ENCODE data around the gene CSNK2A1. TPM values are rescaled to one million over a fixed set of nuclear protein-coding genes. Genes with fewer than 3 reads are reported as not detected.

CSNK2A1 gene
- total RNA-seq, 1 donor from 2014 or later: 121 TPM

DNA sequence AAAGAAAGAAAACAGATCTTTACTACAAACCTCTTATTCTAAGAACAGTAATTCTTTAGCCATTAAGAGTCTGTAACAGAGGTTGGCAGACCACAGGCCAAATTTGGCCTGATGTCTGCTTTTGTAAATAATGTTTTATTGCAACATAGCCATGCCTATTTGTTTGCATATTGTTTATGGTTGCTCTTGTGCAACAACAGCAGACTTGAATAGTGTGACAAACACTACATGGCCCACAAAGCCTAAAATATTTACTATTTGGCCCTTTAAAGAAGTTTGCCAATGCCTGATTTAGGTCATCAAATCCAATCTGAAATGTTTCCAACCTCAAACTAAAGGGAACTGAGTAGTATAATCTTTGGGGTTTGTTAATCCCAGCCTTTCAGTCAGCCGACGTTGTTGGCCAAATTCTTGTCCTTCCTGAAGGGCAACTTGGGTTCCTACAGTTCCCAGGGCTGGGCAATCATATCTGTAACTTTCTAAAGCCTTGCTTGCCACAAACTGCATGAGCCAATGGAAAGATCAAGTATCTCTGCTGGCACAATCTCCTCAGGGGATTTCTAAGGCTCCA lies 47.4 kb downstream of the CSNK2A1 start:
- intact Hi-C loops (cut with micrococcal nuclease): no loop called here

DNA sequence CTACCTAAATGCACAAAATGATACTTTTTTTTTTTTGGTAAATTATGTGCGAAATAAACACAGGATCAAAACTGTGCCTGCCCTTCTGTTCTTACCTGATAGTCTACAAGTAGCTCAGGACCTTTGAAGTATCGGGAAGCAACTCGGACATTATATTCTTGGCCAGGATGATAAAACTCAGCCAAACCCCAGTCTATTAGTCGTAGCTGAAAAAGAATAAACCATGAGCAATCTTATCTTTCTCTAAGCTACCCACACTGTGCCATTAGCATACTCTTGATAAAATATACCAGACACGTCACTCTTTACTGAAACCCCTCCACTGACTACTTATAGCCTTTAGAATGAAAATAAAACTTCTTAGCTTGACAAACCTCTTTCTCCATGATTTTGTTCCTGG lies 51.4 kb downstream of the CSNK2A1 start:
- intact Hi-C loops (cut with micrococcal nuclease): no loop called here

DNA sequence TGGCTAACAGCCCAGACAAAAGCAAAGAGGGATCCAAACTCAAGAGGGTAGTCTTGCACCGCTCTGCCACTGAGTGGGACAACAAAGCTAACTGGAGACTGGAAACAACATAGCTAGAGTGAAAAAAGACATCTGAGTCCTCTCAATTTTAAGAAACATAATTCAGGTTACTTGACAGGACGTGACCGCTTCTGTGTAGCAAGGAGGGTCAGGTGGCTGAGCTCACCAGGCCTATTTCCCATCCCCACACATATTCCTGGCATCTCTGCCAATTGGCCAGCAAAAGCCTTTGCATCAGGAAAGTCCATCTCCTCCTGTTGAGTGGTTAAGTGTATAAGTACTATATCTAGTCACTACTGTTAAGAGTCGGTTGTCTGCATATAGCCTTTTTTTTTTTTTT lies 55.9 kb downstream of the CSNK2A1 start:
- intact Hi-C loops (cut with micrococcal nuclease): no loop called here

DNA sequence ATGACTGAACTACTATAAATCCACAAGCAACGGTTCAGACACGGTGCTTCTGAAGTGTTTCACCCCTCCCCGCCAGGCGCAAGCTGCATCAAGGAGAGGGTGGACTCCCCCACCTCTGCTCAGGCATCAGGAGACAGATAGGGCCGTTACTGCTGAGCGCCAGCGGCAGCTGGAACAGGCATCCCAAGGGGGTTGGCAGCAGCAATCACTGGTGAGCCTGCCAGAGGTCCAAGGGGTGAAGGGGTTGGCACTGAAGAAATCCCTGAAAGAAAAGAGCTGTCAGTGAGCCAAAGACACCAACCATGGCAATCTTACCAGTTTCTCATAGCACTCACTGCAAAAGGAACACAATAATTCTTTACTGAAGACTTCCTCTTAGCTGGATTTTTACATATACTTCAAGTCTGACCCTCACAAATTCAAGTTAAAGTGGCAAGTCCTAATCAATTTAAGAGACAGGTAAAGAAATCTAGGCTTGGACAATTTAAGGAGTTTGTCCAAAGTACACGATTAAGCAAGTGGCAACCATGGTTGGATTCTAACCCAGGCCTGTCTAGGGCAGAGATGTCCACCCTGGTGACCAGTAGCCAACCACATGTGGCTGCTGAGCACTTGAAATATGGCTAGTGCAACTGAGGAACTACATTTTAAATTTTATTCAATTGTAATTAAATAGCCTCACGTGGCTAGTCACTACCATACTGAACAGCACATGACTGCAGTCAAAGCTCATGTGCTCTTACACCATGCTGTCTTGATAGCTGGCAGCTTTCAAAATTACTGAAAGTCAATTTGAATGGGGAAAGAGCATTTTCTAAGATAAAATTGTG lies 59.6 kb downstream of the CSNK2A1 start:
- intact Hi-C loops (cut with micrococcal nuclease): no loop called here

DNA sequence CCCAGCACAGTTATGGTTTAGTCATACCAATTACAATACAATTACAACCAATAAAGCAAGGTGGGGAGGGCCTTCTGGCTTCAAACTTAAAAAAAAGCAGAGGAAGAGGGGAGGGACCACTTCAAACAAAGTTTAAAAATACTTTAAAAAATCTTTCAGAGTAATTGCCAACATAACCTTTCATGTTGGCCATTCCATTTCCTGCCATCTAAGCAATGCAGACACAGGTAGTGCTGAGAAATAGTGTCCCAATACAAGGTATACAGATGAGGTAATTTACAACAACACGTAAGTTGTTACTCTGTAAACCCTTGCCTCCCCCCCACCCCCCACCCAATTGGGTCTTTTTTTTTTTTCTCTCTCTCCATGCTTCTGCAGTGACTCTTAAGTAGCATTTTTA lies 62.4 kb downstream of the CSNK2A1 start:
- intact Hi-C loops (cut with micrococcal nuclease): no loop called here

DNA sequence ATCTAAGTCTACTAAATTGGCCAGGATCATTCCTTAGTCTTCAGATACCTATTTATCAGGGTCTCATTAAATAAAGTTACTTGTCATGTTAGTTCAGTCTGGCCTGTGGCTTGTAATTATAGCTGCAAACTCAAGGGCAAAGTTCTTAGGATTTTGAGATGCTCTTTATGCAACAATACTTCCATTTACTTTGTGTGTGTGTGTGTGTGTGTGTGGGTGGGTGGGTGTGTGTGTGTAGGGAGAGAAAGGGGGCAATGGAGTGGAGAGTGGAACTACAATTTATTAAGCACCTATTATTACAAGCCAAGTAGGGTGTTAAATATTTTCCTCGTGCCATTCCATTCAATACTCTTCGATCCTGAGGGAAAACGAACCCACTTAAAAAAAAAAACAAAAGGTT lies 63.5 kb downstream of the CSNK2A1 start:
- intact Hi-C loops (cut with micrococcal nuclease): no loop called here

DNA sequence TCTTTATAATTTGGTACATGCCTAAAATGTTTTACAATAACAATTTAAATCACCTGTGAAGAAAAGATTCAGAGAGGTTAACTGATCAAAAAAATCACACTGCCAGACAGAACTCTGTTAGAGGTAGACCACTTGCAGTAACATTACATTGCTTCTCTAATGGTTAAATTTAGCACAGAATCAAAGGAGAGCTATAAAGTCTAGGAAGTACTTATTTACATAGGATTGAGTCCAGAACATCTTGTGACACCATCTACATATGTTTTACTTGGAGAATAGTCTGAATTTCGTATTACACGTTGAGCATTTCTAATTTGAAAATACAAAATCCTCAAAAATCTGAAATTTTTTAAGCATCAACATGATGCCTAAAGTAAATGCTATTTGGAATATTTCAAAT lies 64.1 kb downstream of the CSNK2A1 start:
- intact Hi-C loops (cut with micrococcal nuclease): loop anchor here (1.0 to 10.0 kb wide), 6 partner anchors 17 to 165 kb away; partner anchors contain the start of gene TBC1D20

DNA sequence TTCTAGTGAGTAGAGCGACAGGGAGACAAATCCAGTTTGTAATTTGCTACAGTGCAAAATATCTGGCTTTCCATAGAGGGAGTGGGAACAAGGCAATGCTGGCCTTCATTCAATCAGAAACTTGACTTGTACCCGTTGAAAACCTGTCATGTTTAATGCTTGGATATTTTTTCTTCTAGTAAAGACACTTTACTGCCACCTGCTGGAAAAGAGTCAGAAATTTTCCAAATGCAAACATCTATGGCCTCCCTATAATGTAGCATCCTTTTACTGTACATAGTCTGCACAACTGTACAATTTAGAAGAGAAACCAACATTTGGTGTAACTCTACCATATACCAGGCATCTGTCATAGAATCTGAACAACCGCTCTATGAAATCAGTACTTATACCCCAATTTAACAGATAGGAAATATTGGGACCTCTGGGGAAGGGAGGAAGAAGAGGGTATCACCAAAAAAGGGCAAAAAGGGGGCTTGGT lies 64.6 kb downstream of the CSNK2A1 start:
- intact Hi-C loops (cut with micrococcal nuclease): loop anchor here (1.0 to 10.0 kb wide), 6 partner anchors 17 to 166 kb away; partner anchors contain the start of gene TBC1D20

DNA sequence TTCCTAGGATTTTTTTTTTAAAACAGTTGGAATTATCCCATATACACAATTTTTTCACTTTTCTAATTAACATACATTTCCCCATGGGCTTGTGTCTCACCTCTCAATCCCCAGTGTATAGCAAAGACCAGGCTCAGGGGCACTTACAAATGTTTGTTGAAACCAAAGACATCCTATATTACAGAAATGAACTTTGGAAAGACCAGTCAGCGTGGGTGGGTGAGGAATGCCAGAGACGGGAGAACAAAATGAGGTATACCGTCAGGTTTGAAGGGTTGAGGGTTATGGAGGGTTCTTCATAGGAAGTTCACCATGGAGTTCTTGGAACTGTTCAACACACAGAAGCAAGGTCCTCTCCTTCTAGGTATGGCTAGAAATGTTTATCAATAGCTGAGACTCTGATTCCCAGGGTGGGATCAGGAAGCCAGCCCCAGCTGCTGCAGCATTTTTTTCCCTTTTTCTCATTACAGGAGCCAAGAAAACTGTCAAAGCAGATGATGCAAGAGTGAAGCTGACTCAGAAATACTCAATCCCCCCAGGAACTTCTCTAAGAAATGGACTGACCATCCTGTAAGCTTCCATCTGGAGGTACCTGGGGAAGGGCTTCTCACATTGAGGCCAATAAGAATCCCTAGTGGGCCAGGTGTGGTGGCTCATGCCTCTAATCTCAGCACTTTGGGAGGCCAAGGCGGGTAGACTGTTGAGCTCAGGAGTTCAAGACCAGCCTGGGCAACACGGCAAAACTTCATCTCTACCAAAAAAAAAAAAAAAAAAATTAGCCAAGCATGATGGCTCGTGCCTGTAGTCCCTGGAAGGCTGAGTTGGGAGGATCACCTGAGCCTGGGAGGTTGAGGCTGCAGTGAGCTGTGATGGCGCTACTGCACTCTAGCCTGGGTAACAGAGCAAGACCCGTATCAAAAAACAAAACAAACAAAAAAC lies 65.3 kb downstream of the CSNK2A1 start:
- intact Hi-C loops (cut with micrococcal nuclease): loop anchor here (2.0 to 10.0 kb wide), 2 partner anchors 39 to 167 kb away; no protein-coding TSS in a partner anchor

DNA sequence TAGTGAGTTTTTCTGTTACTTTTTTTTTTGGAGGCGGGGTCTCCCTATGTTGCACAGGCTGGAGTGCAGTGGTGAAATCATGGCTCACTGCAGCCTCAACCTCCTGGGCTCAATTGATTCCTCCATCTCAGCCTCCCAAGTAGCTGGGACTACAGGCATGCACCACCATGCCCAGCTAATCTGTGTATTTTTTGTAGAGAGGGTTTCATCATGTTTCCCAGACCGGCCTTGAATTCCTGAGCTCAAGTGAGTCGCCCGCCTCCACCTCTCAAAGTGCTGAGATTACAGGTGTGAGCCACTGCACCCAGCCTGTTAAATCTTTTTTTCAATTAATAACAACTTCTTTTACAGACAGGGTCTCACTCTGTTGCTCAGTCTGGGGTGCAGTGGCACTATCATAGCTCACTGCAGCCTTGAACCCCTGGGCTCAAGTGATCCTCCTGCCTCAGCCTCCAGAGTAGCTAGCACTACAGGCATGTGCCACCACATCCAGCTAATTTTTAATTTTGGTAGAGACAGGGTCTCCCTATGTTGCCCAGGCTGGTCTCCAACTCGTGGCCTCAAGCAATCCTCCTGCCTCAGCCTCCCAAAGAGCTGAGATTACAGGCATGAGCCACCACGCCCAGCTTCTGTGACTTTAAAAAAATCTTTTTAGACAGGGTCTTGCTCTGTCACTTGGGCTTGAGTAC lies 66.9 kb downstream of the CSNK2A1 start:
- intact Hi-C loops (cut with micrococcal nuclease): loop anchor here (10.0 kb wide), 1 partner anchor 168 kb away; no protein-coding TSS in a partner anchor

DNA sequence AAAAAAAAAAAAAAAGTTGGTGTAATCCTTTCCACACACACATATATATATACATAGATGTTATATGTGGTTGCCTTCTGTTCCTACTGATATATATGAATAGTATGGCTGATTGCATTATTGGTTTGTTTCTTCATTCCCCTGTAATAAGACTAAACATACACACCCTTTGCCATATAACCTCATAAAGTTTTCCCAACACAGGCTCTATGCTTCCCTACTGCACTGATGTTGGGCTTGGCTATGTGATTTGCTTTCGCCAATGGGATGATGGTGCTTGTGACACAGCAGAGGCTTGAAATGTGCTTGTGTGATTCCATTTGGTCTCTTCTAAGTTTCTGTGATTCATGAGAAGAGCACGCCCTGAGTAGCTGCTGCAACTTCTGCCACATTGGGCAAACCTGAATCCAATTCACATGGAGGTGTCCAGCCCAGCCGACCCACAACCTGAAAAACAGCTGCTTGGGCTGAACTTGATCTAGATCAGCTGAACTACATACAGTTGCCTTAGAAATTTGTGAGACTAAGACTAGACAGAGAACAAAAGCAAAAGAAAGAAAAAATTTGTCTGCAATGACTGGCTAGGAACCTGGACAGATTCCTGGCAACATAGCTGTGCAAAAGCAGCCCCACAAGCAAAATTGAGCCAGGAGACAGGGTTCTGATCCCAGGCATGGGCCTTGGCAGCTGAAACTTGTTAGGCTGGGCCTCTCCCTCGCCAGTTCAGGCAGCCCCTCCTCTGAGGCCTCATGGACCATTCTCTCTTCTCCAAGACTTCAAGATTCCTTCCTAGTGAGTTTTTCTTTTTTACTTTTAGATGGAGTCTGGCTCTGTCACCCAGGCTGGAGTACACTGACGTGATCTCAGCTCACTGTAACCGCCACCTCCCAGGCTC lies 67.9 kb downstream of the CSNK2A1 start:
- intact Hi-C loops (cut with micrococcal nuclease): loop anchor here (10.0 kb wide), 1 partner anchor 169 kb away; no protein-coding TSS in a partner anchor

DNA sequence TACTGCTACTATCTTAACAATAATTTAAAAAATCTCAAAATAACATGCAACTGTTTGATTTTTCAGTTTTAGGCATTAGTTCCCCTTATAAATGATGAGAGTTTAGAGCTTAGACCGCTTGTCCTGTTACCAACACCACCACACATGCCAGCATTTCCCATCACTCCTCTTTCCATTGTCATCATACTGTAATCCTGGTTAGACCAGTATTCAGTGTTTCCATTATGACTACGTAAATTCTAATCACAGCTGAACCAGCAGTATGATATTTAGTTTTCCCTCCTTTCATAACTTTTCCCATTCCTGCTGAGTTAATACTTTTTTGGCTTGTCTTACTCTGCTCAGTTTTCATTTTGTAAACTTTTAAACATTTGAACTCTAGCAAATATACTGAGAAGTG lies 69.0 kb downstream of the CSNK2A1 start:
- intact Hi-C loops (cut with micrococcal nuclease): loop anchor here (10.0 kb wide), 1 partner anchor 170 kb away; no protein-coding TSS in a partner anchor

DNA sequence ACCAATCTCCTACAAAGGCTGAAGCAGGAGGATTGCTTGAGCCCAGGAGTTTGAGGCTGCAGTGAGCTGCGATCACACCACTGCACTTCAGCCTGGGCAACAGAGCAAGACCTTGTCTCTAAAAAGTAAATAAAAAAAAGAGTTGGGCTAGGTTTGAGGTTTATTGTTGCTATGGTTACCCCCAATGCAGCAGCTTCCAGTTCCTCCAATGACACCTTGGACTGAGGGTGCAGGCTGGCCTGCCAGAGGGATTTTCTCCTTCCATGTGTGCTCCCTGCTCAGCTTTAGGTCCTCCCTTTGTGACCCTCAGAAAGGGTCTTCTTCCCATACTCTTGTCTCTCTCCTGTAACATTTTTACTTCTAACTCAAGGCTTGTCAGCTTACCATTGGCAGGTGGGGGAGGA lies 70.7 kb downstream of the CSNK2A1 start:
- intact Hi-C loops (cut with micrococcal nuclease): loop anchor here (10.0 kb wide), 1 partner anchor 172 kb away; no protein-coding TSS in a partner anchor

DNA sequence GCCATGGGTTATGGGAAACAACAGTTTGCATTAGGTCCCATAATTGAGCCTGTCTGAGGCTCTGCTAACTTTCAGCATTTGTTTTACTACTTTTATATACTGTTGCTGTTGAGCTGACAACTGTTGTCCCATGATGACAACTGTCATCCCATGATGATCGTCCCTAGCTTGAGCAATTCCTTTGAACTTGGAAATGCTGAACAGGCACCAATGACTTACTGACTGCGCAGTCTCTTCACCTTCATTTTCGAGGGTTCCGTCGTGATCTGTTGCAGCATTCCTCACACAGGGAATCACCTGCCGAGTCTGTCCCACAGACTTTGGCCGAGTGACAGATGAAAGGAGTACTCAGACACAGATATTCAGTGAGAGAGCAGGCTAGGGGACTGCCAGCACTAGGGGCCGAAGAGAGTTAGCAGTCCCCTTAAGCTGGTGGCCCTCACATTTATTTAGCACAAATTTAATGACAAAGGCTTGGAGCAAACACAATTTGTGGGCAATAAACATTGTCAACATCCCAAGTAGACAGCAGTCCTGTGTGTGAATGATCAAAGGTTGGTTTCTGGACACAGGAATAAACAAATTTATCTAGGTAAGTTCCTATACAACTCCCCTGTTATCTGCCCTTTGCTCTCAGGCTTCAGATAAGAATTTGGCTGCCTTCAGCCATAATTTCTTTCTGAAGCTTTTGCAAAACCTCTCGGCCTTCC lies 71.3 kb downstream of the CSNK2A1 start:
- intact Hi-C loops (cut with micrococcal nuclease): loop anchor here (10.0 kb wide), 1 partner anchor 173 kb away; no protein-coding TSS in a partner anchor

DNA sequence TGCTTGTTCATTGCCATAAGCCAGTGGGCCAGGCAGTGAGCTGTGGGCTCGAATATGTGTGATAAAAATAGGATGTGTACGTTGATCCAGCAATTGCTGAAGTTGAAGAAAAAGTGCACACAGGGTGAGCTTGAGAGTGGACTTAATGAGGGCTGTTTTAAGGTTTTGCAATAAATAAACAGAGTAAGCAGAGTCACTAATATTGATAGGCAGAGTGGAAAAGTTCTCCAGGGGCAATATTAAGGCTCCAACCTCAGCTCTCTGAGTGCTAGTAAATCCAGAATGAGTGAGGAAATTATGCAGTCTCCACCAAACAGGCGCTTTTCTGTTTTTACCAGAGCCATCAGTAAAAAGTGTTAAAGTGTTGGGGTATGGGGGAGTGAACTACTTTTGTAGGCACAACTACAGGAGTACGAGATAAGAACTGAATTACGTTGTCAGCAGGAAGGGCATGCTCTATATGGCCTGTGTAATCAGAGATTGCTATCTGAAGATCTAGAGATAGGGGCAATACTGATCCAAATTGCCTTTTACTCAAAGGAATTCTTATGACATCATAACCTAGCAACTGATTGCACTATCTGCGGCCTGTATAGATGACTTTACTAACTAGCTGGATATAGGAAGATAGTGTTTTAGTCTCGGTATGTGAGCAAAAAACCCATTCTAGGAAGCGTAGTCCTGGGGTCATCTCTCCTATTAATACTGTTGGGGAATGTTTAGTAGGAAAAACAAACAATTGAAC lies 73.7 kb downstream of the CSNK2A1 start:
- intact Hi-C loops (cut with micrococcal nuclease): loop anchor here (10.0 kb wide), 1 partner anchor 175 kb away; no protein-coding TSS in a partner anchor

DNA sequence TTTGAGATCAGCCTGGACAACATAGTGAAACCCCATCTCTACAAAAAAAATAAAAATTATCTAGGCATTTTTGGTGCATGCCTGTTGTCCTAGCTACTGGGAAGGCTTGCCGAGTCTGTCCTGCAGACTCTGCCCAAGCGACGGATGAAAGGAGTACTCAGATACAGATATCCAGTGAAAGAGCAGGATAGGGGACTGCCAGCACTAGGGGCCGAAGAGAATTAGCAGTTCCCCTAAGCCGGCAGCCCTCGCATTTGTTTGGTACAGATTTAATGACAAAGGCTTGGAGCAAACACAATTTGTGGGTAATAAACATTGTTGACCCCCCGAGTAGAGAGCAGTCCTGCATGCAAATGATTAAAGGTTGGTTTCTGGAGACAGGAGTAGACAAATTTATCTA lies 75.8 kb downstream of the CSNK2A1 start:
- intact Hi-C loops (cut with micrococcal nuclease): no loop called here

DNA sequence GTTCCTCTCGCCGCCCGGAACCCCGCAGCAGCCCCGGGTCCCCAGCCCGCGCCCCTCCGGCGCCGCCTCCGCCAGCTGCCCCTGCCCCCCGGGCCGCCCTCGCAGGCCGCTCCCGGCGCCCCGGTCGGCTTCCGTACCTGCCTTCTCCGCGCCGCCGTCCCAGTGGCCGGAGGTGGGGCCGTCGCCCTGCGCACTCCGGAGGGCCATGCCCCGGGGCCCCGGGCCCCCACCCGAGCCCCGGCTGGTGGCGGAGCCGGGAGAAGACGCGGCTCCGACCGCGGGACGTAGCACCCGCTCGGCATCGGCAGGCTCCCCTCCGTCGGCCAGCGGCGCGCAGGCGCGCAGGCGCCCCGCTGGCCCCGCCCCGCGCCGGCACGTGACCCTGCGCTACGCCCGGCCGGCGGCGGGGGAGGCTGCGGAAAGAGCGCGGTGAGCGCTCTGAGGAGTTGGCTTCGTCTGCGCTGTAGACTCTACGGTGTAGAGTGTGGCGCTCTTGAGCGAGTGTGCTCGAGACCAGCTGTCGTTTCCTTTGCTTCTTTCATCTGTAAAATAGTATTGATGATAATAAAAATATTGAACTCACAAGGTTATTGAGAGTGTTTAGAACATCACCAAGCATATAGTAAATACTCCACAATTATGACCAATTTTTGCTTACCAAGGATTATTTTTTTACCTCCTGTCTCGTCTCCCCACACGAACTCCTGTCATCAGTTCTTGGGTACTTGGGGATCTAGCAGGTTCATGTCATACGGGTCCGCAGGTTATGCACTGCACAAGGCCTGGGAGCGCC lies 81.2 kb downstream of the CSNK2A1 start, which contains the start of gene TBC1D20:
TBC1D20 (minus strand) TSS at position 335 of the 793 bp plus-strand sequence; CDS start at position 207, 128 bp downstream.
- intact Hi-C loops (cut with micrococcal nuclease): loop anchor here (1.0 kb wide), 8 partner anchors 17 to 135 kb away; partner anchors contain the start of genes CSNK2A1 and NRSN2

Measured in T-helper 1 cell treated with Interleukin-12 subunit alpha and Interleukin-12 subunit beta and Interleukin-4 antibody, amounts not matched to agents 30 ng/mL and 1 ng/mL, for 36 hours (primary cell).